WTC11 (cell line): ENCODE data around the gene TOX2. TPM values are rescaled to one million over a fixed set of nuclear protein-coding genes. Genes with fewer than 3 reads are reported as not detected.

Experiments used
- ATAC-seq: fragments of 200-7000 bp; cut with Tn5 transposase; 2 replicates; pipeline ENCODE4 v1.10.0; 2021; ENCODE audit warnings: mild to moderate bottlenecking, moderate library complexity
- CTCF ChIA-PET: fragments of 300-600 bp; sonication (Branson Sonifier 250); formaldehyde crosslinking; loops from one replicate; lab custom pipeline; 2021; ENCODE audit warnings: antibody characterized with exemption; lab: Charles Lee
- POLR2A ChIA-PET: fragments of 350-600 bp; sonication (Branson Sonifier 250); formaldehyde crosslinking; loops from one replicate; lab custom pipeline; 2021; ENCODE audit warnings: antibody characterized with exemption; lab: Charles Lee
- DNase-seq: peaks from one replicate; pipeline ENCODE4 v3.0.0; 2021; ENCODE audit warnings: low spot score
- H3K27ac Mint-ChIP-seq: 2 replicates; pipeline ENCODE4 v1.8.0; 2021; ENCODE audit warnings: mixed read lengths
- H3K27me3 Mint-ChIP-seq: 2 replicates; pipeline ENCODE4 v1.8.0; 2021; ENCODE audit warnings: low read depth, mild to moderate bottlenecking, moderate library complexity, mixed read lengths
- H3K36me3 Mint-ChIP-seq: 2 replicates; pipeline ENCODE4 v1.8.0; 2021; ENCODE audit warnings: mixed read lengths
- H3K4me1 Mint-ChIP-seq: 2 replicates; pipeline ENCODE4 v1.8.0; 2022; ENCODE audit warnings: mixed read lengths
- H3K4me3 Mint-ChIP-seq: 2 replicates; pipeline ENCODE4 v1.8.0; 2021; ENCODE audit warnings: mild to moderate bottlenecking, moderate library complexity, mixed read lengths
- H3K9me3 Mint-ChIP-seq: 2 replicates; pipeline ENCODE4 v1.8.0; 2021; ENCODE audit warnings: mixed read lengths
- ELF4 ChIP-seq: sonication (generic); formaldehyde crosslinking; IDR thresholded peaks from 2 replicates; pipeline ENCODE4 v1.8.1; 2022; ENCODE audit warnings: low read depth, mild to moderate bottlenecking, moderate library complexity, missing genetic modification reagents
- ESRRA ChIP-seq: sonication (generic); formaldehyde crosslinking; IDR thresholded peaks from 2 replicates; pipeline ENCODE4 v1.8.1; 2022; ENCODE audit warnings: mild to moderate bottlenecking, missing genetic modification reagents, borderline replicate concordance
- ETV6 ChIP-seq: sonication (generic); formaldehyde crosslinking; IDR thresholded peaks from 2 replicates; pipeline ENCODE4 v1.8.1; 2022; ENCODE audit warnings: mild to moderate bottlenecking, missing genetic modification reagents
- HMGA2 ChIP-seq: fragments of 250-450 bp; sonication (Bioruptor Pico); IDR thresholded peaks from 2 replicates; pipeline ENCODE4 v1.4.0; 2021; ENCODE audit warnings: mild to moderate bottlenecking, moderate library complexity
- JAZF1 ChIP-seq: fragments of 250-450 bp; sonication (Bioruptor Pico); IDR thresholded peaks from 2 replicates; pipeline ENCODE4 v1.9.0; 2021; ENCODE audit warnings: moderate library complexity, mild to moderate bottlenecking, inconsistent platforms
- NR2C2 ChIP-seq: sonication (generic); formaldehyde crosslinking; IDR thresholded peaks from 2 replicates; pipeline ENCODE4 v1.8.0; 2022; ENCODE audit warnings: mild to moderate bottlenecking, missing genetic modification reagents
- SMAD3 ChIP-seq: sonication (generic); formaldehyde crosslinking; IDR thresholded peaks from 2 replicates; pipeline ENCODE4 v1.8.0; 2022; ENCODE audit warnings: missing genetic modification reagents, mild to moderate bottlenecking, borderline replicate concordance
- SP1 ChIP-seq: sonication (generic); formaldehyde crosslinking; conservative IDR thresholded peaks from 2 replicates; pipeline ENCODE4 v1.8.1; 2022; ENCODE audit warnings: missing genetic modification reagents
- TCF7 ChIP-seq: sonication (generic); formaldehyde crosslinking; IDR thresholded peaks from 2 replicates; pipeline ENCODE4 v1.8.0; 2022; ENCODE audit warnings: mild to moderate bottlenecking, low read depth, missing genetic modification reagents, moderate library complexity
- TP53 ChIP-seq: sonication (generic); formaldehyde crosslinking; IDR thresholded peaks from 2 replicates; pipeline ENCODE4 v1.8.1; 2023; ENCODE audit warnings: mild to moderate bottlenecking, missing genetic modification reagents
- ZNF121 ChIP-seq: sonication (generic); formaldehyde crosslinking; IDR thresholded peaks from 2 replicates; pipeline ENCODE4 v1.8.0; 2023; ENCODE audit warnings: missing genetic modification reagents
- ZNF219 ChIP-seq: sonication (generic); formaldehyde crosslinking; IDR thresholded peaks from 2 replicates; pipeline ENCODE4 v1.8.0; 2023; ENCODE audit warnings: missing genetic modification reagents, mild to moderate bottlenecking, borderline replicate concordance
- ZNF416 ChIP-seq: fragments of 250-450 bp; sonication (Bioruptor Pico); IDR thresholded peaks from 2 replicates; pipeline ENCODE4 v1.9.0; 2021; ENCODE audit warnings: mild to moderate bottlenecking, inconsistent platforms
- ZNF423 ChIP-seq: fragments of 250-450 bp; sonication (Bioruptor Pico); IDR thresholded peaks from 2 replicates; pipeline ENCODE4 v2.1.2; 2022; ENCODE audit warnings: mild to moderate bottlenecking, moderate library complexity
- total RNA-seq: library from RNA; stranded (reverse); gene quantifications from 3 replicates; pipeline ENCODE4 v1.2.3, GENCODE V29; 2021
- TF ChIP-seq, protein P1 (sequence below): sonication (generic); formaldehyde crosslinking; IDR thresholded peaks from 2 replicates; pipeline ENCODE4 v1.8.1; 2023; ENCODE audit warnings: mild to moderate bottlenecking, missing genetic modification reagents, moderate library complexity
- TF ChIP-seq, protein P2 (sequence below): sonication (generic); formaldehyde crosslinking; IDR thresholded peaks from 2 replicates; pipeline ENCODE4 v1.8.0; 2023; ENCODE audit warnings: missing genetic modification reagents, mild to moderate bottlenecking, borderline replicate concordance
- TF ChIP-seq, protein P3 (sequence below): sonication (generic); formaldehyde crosslinking; IDR thresholded peaks from 2 replicates; pipeline ENCODE4 v1.8.0; 2022; ENCODE audit warnings: mild to moderate bottlenecking, missing genetic modification reagents
- TF ChIP-seq, protein P4 (sequence below): sonication (generic); formaldehyde crosslinking; IDR thresholded peaks from 2 replicates; pipeline ENCODE4 v1.8.1; 2023; ENCODE audit warnings: mild to moderate bottlenecking, missing genetic modification reagents
- TF ChIP-seq, protein P5 (sequence below): sonication (generic); formaldehyde crosslinking; IDR thresholded peaks from 2 replicates; pipeline ENCODE4 v1.8.1; 2023; ENCODE audit warnings: mild to moderate bottlenecking, missing genetic modification reagents

TOX2 gene
- total RNA-seq, 1 experiment from 2014 or later: 3.4 TPM

DNA sequence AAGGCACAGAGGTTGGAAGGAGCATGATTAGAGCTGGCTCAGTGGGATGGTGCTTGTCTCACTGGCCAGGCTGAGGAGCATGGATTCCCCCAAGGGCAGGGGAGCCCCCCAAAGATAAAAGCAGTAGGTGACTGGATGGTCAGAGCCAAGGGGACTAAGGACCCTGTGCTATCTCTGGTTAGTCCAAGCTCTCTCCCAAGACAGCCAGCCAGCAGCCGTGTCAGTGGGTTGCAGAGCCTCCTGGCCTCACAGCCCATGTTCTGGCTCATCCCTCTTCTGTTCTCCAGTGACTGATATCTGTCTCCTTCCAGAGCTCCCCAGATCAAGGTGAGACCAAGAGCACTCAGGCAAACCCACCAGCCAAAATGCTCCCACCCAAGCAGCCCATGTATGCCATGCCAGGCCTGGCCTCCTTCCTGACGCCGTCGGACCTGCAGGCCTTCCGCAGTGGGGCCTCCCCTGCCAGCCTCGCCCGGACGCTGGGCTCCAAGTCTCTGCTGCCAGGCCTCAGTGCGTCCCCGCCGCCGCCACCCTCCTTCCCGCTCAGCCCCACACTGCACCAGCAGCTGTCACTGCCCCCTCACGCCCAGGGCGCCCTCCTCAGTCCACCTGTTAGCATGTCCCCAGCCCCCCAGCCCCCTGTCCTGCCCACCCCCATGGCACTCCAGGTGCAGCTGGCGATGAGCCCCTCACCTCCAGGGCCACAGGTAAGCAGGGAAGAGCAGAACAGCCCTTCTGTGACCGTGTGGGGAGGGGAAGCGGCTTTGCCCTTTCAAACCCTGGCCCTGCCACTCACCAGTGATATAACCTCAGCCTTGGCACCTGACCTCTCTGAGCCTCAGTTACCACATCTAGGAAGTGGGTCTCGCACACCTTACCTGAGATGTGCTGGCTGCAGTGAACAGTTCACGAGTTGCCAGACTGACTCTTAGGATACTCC is 151.0 kb downstream of the TOX2 start:
- CTCF ChIA-PET: no interaction called here
- Mint-ChIP-seq H3K27ac (no peak overlapping the region), H3K27me3 (no peaks in the 10 kb centered on the region), H3K4me1 (peaks cover 8% of the 10 kb centered on the region), H3K9me3 (peaks cover 12% of the 10 kb centered on the region), H3K36me3 (no peaks in the 10 kb centered on the region), H3K4me3 (no peak overlapping the region)
- TF ChIP-seq ETV6 (no peak), ZNF121 (no peak), SMAD3 (CRISPR knock-in tag) (no peak), ZNF219 (CRISPR knock-in tag) (no peak), TP53 (CRISPR knock-in tag) (no peak), JAZF1 (CRISPR knock-in tag) (no peak), NR2C2 (CRISPR knock-in tag) (no peak), TCF7 (CRISPR knock-in tag) (no peak), HMGA2 (no peak), ZNF416 (CRISPR knock-in tag) (no peak), ESRRA (CRISPR knock-in tag) (no peak), SP1 (no peak), ELF4 (CRISPR knock-in tag) (no peak), ZNF423 (CRISPR knock-in tag) (no peak)
- TF ChIP-seq, protein P1, sequence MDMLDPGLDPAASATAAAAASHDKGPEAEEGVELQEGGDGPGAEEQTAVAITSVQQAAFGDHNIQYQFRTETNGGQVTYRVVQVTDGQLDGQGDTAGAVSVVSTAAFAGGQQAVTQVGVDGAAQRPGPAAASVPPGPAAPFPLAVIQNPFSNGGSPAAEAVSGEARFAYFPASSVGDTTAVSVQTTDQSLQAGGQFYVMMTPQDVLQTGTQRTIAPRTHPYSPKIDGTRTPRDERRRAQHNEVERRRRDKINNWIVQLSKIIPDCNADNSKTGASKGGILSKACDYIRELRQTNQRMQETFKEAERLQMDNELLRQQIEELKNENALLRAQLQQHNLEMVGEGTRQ (CRISPR knock-in tag): no peak
- TF ChIP-seq, protein P2, sequence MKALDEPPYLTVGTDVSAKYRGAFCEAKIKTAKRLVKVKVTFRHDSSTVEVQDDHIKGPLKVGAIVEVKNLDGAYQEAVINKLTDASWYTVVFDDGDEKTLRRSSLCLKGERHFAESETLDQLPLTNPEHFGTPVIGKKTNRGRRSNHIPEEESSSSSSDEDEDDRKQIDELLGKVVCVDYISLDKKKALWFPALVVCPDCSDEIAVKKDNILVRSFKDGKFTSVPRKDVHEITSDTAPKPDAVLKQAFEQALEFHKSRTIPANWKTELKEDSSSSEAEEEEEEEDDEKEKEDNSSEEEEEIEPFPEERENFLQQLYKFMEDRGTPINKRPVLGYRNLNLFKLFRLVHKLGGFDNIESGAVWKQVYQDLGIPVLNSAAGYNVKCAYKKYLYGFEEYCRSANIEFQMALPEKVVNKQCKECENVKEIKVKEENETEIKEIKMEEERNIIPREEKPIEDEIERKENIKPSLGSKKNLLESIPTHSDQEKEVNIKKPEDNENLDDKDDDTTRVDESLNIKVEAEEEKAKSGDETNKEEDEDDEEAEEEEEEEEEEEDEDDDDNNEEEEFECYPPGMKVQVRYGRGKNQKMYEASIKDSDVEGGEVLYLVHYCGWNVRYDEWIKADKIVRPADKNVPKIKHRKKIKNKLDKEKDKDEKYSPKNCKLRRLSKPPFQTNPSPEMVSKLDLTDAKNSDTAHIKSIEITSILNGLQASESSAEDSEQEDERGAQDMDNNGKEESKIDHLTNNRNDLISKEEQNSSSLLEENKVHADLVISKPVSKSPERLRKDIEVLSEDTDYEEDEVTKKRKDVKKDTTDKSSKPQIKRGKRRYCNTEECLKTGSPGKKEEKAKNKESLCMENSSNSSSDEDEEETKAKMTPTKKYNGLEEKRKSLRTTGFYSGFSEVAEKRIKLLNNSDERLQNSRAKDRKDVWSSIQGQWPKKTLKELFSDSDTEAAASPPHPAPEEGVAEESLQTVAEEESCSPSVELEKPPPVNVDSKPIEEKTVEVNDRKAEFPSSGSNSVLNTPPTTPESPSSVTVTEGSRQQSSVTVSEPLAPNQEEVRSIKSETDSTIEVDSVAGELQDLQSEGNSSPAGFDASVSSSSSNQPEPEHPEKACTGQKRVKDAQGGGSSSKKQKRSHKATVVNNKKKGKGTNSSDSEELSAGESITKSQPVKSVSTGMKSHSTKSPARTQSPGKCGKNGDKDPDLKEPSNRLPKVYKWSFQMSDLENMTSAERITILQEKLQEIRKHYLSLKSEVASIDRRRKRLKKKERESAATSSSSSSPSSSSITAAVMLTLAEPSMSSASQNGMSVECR (CRISPR knock-in tag): no peak
- TF ChIP-seq, protein P3, sequence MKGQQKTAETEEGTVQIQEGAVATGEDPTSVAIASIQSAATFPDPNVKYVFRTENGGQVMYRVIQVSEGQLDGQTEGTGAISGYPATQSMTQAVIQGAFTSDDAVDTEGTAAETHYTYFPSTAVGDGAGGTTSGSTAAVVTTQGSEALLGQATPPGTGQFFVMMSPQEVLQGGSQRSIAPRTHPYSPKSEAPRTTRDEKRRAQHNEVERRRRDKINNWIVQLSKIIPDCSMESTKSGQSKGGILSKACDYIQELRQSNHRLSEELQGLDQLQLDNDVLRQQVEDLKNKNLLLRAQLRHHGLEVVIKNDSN (CRISPR knock-in tag): no peak
- TF ChIP-seq, protein P4, sequence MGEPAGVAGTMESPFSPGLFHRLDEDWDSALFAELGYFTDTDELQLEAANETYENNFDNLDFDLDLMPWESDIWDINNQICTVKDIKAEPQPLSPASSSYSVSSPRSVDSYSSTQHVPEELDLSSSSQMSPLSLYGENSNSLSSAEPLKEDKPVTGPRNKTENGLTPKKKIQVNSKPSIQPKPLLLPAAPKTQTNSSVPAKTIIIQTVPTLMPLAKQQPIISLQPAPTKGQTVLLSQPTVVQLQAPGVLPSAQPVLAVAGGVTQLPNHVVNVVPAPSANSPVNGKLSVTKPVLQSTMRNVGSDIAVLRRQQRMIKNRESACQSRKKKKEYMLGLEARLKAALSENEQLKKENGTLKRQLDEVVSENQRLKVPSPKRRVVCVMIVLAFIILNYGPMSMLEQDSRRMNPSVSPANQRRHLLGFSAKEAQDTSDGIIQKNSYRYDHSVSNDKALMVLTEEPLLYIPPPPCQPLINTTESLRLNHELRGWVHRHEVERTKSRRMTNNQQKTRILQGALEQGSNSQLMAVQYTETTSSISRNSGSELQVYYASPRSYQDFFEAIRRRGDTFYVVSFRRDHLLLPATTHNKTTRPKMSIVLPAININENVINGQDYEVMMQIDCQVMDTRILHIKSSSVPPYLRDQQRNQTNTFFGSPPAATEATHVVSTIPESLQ (CRISPR knock-in tag): no peak
- TF ChIP-seq, protein P5, sequence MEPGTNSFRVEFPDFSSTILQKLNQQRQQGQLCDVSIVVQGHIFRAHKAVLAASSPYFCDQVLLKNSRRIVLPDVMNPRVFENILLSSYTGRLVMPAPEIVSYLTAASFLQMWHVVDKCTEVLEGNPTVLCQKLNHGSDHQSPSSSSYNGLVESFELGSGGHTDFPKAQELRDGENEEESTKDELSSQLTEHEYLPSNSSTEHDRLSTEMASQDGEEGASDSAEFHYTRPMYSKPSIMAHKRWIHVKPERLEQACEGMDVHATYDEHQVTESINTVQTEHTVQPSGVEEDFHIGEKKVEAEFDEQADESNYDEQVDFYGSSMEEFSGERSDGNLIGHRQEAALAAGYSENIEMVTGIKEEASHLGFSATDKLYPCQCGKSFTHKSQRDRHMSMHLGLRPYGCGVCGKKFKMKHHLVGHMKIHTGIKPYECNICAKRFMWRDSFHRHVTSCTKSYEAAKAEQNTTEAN (CRISPR knock-in tag): no peak
- DNase-seq (no peak), ATAC-seq (no peak)
- POLR2A ChIA-PET: no interaction called here
